GM23338 (cell line): ENCODE results near the gene MME.

Source experiments
- CREB1 ChIP-seq: fragments of 250-450 bp; sonication (Bioruptor Pico); IDR thresholded peaks from 2 replicates; pipeline ENCODE4 v1.5.0; 2020; ENCODE audit warnings: low read depth, mild to moderate bottlenecking, moderate library complexity
- CTCF ChIP-seq, 2 experiments: fragments of 200-600 bp in 1 of 2; sonication (generic) in 1 of 2; conservative IDR thresholded peaks; 2 replicates each; pipeline versions ENCODE4 v1.5.1 to v1.6.1; 2016 to 2017; ENCODE audit warnings: antibody characterized with exemption in 2 of 2, low read depth in 2 of 2, mild to moderate bottlenecking in 2 of 2, moderate library complexity in 1 of 2
- EZH2 ChIP-seq: fragments of 200-600 bp; sonication (generic); IDR thresholded peaks from one replicate; pipeline ENCODE4 v1.8.0; 2017; ENCODE audit warnings: antibody characterized with exemption, mild to moderate bottlenecking, low read depth; ENCODE audit not compliant: unreplicated experiment
- JUNB ChIP-seq: IDR thresholded peaks from one replicate; pipeline ENCODE4 v1.6.1; 2016; ENCODE audit warnings: antibody characterized with exemption; ENCODE audit not compliant: unreplicated experiment
- NANOG ChIP-seq: IDR thresholded peaks from 2 replicates; pipeline ENCODE4 v1.6.1; 2016; ENCODE audit warnings: antibody characterized with exemption, borderline replicate concordance
- POLR2AphosphoS5 ChIP-seq: IDR thresholded peaks from 2 replicates; pipeline ENCODE4 v1.6.1; 2016; ENCODE audit warnings: antibody characterized with exemption, low read depth
- REST ChIP-seq: IDR thresholded peaks from one replicate; pipeline ENCODE4 v1.6.1; 2018; ENCODE audit warnings: antibody characterized with exemption; ENCODE audit not compliant: unreplicated experiment
- STAT1 ChIP-seq: IDR thresholded peaks from one replicate; pipeline ENCODE4 v1.6.1; 2016; ENCODE audit warnings: antibody characterized with exemption; ENCODE audit not compliant: unreplicated experiment

DNA sequence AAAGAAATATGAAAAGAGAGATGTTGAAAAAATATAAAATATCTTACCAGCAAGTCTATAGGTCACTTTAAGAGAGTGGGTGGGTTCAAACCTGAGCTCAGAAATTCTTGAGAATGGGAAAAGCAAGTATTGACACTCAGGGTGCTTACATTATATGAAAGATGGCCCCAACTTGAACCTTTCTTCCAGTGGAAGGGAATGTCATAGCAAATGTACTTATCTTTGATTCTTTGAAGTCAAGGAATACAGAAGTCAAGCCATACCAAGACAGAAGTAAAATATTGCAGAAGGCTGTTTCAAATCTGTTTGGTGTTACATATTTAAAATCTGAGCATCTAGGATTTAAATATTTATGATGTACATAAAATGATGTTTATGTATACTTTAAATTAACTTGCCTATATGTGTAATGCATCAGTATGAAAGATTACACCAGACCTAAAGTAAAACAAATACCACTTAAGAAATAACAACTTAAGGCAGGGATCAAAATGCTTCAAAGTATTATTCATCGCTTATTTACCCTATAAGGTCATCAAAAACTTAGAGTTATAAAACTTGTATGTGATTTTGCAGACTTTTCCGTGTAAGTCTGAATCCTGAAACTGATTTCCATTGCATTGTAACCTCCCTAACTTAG lies 8.7 kb downstream of the MME start:
- no peak for TF ChIP-seq CTCF (conservative IDR thresholded peaks at IDR 0.05; ENCODE audit: low read depth in 2 of 2)
- TF ChIP-seq CREB1 (CRISPR knock-in tag), result no peak
- TF ChIP-seq EZH2, result no peak
- no peak for TF ChIP-seq STAT1
- no peak for TF ChIP-seq POLR2AphosphoS5
- no peak for TF ChIP-seq REST
- no peak for TF ChIP-seq JUNB
- no peak for TF ChIP-seq NANOG
